ENCODE results near the gene HCN1.

HCN1 gene

DNA sequence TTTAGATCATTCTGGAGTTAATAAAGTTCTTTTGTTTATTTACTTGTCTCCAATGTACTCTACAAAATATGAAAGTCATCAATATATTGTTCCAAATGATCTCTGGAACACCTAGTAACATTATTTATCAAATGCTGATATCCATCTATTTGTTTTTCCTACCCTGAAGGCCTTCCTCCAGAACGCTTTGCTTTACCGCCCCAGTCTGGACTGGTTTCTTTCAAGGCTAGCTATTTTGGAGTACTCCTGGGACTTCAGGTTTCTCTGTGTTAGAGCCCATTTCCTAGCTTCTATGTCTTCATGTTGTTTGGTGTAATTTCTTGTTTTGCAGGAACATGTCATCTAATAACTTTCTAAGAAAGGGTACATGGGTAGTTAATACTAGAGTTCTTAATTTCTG, 9.6 kb downstream of the HCN1 start:
- no peaks in the 10 kb centered on the region for H3K79me2 ChIP-seq (ENCODE audit: control insufficient read depth, insufficient read depth, low read length, unreplicated experiment)
- H3K27me3 ChIP-seq (ENCODE audit: insufficient read depth, low read length) = no peaks in the 10 kb centered on the region
- H3K27ac ChIP-seq (ENCODE audit: low read depth, low read length) = no peak overlapping the region
- no peaks in the 10 kb centered on the region for H3K36me3 ChIP-seq (ENCODE audit: insufficient read depth, low read length)
- H3K4me1 ChIP-seq (ENCODE audit: control insufficient read depth, insufficient read depth, low read length, unreplicated experiment) = no peaks in the 10 kb centered on the region
- no peak overlapping the region for H2AFZ ChIP-seq (ENCODE audit: low read length, unreplicated experiment)
- H3K4me3 ChIP-seq (ENCODE audit: low read depth, low read length) = no peak overlapping the region

DNA sequence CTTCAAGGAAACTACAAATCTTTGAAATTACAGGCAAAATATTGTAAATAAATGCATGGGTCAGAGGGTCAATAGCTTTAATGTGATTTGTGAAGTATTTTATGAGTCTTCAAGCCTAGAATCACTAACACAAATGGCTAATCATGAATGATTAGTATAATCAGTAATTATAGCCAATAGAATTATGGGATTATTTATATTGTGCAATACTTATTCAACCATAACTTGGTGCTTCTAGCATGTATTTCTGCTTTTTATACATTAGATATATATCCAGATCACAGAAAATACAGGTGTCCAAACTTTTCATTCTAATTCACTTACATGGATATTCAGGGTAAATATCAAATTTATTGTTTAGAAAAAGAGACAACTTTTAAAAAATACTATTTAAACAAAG, 12.1 kb downstream of the HCN1 start:
- Histone ChIP-seq H3K4me3 (ENCODE audit: low read depth, low read length) (no peak overlapping the region), H3K79me2 (ENCODE audit: control insufficient read depth, insufficient read depth, low read length, unreplicated experiment) (no peaks in the 10 kb centered on the region), H3K27ac (ENCODE audit: low read depth, low read length) (no peak overlapping the region), H2AFZ (ENCODE audit: low read length, unreplicated experiment) (no peak overlapping the region), H3K27me3 (ENCODE audit: insufficient read depth, low read length) (no peaks in the 10 kb centered on the region), H3K36me3 (ENCODE audit: insufficient read depth, low read length) (no peaks in the 10 kb centered on the region), H3K4me1 (ENCODE audit: control insufficient read depth, insufficient read depth, low read length, unreplicated experiment) (no peaks in the 10 kb centered on the region)

DNA sequence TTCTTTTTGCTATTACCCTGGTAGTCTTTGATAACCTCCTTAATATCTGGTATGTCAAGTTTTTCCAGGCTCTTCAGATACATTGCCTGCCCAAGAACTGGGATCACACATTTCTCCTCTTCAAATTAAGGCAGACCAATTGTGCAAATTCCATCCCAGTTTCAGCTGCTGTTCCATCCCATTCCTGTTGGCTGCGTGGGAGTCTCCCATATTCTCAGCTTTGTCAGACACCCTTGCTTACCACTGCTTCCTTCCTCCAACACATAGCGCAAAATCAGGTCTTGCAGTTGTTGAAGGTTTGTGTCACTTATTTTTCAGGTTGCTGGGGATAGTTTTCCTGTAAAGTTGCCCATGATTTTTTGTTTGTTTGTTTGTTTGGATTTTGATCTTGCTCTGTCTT, 15.2 kb downstream of the HCN1 start:
- no peak overlapping the region for H2AFZ ChIP-seq (ENCODE audit: low read length, unreplicated experiment)
- no peak overlapping the region for H3K4me3 ChIP-seq (ENCODE audit: low read depth, low read length)
- no peaks in the 10 kb centered on the region for H3K27me3 ChIP-seq (ENCODE audit: insufficient read depth, low read length)
- H3K4me1 ChIP-seq (ENCODE audit: control insufficient read depth, insufficient read depth, low read length, unreplicated experiment) = no peaks in the 10 kb centered on the region
- H3K36me3 ChIP-seq (ENCODE audit: insufficient read depth, low read length) = no peaks in the 10 kb centered on the region
- no peak overlapping the region for H3K27ac ChIP-seq (ENCODE audit: low read depth, low read length)
- no peaks in the 10 kb centered on the region for H3K79me2 ChIP-seq (ENCODE audit: control insufficient read depth, insufficient read depth, low read length, unreplicated experiment)

DNA sequence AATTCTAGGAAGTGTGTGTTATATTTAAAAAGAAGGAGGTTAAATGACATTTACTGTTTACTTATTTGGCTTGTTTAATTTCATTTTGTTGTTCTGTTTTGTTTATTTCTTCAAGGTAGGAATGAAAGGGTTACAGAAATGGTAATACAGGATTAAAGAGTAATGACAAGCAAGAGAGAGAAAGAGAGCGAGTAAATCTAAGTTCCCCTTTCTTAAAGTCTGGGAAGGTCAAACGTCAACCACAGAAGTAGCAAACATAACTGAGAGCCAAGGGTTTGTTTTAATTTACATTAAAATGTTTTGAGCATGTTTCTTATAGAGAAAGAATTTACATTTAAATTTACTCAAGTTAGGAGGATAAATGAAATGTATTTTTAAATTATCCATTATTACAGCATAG, 18.7 kb downstream of the HCN1 start:
- Histone ChIP-seq H2AFZ (ENCODE audit: low read length, unreplicated experiment) (no peak overlapping the region), H3K36me3 (ENCODE audit: insufficient read depth, low read length) (no peaks in the 10 kb centered on the region), H3K4me3 (ENCODE audit: low read depth, low read length) (no peak overlapping the region), H3K4me1 (ENCODE audit: control insufficient read depth, insufficient read depth, low read length, unreplicated experiment) (no peaks in the 10 kb centered on the region), H3K27ac (ENCODE audit: low read depth, low read length) (no peak overlapping the region), H3K27me3 (ENCODE audit: insufficient read depth, low read length) (no peaks in the 10 kb centered on the region), H3K79me2 (ENCODE audit: control insufficient read depth, insufficient read depth, low read length, unreplicated experiment) (no peaks in the 10 kb centered on the region)

DNA sequence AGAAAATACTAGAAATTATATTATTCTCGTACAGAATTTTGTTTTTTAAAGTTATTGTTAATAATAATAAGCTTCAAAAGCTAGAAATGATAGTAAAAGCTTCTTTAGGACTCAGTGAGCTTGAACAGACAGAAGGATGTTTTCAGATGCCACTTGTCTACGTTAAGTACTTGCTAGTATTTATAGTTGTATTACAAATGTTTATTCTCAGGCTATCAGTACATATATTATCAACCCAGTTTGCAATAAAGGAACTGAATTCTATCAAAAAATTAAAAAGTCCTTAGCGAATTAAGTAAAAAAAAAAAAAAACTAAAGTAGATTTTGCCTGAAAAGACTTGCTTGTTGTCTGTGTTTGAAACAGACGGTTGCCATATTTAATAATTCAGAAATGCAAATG, 23.9 kb downstream of the HCN1 start:
- H3K79me2 ChIP-seq (ENCODE audit: control insufficient read depth, insufficient read depth, low read length, unreplicated experiment) = no peaks in the 10 kb centered on the region
- no peak overlapping the region for H3K27ac ChIP-seq (ENCODE audit: low read depth, low read length)
- H3K4me3 ChIP-seq (ENCODE audit: low read depth, low read length) = no peak overlapping the region
- H2AFZ ChIP-seq (ENCODE audit: low read length, unreplicated experiment) = no peak overlapping the region
- no peaks in the 10 kb centered on the region for H3K27me3 ChIP-seq (ENCODE audit: insufficient read depth, low read length)
- H3K36me3 ChIP-seq (ENCODE audit: insufficient read depth, low read length) = no peaks in the 10 kb centered on the region
- no peaks in the 10 kb centered on the region for H3K4me1 ChIP-seq (ENCODE audit: control insufficient read depth, insufficient read depth, low read length, unreplicated experiment)

GRCh38 chr5:45648744-45649143, 47.4 kb downstream of the HCN1 start:
- no peak overlapping the region for H2AFZ ChIP-seq (ENCODE audit: low read length, unreplicated experiment)
- H3K4me1 ChIP-seq (ENCODE audit: control insufficient read depth, insufficient read depth, low read length, unreplicated experiment) = no peaks in the 10 kb centered on the region
- H3K27me3 ChIP-seq (ENCODE audit: insufficient read depth, low read length) = no peaks in the 10 kb centered on the region
- H3K79me2 ChIP-seq (ENCODE audit: control insufficient read depth, insufficient read depth, low read length, unreplicated experiment) = no peaks in the 10 kb centered on the region
- H3K4me3 ChIP-seq (ENCODE audit: low read depth, low read length) = no peak overlapping the region
- H3K36me3 ChIP-seq (ENCODE audit: insufficient read depth, low read length) = no peaks in the 10 kb centered on the region
- H3K27ac ChIP-seq (ENCODE audit: low read depth, low read length) = no peak overlapping the region

- no peaks in the 10 kb centered on the region for H3K27me3 ChIP-seq (ENCODE audit: insufficient read depth, low read length)
- no peak overlapping the region for H3K27ac ChIP-seq (ENCODE audit: low read depth, low read length)
- H3K4me1 ChIP-seq (ENCODE audit: control insufficient read depth, insufficient read depth, low read length, unreplicated experiment) = no peaks in the 10 kb centered on the region
- no peaks in the 10 kb centered on the region for H3K36me3 ChIP-seq (ENCODE audit: insufficient read depth, low read length)
- no peaks in the 10 kb centered on the region for H3K79me2 ChIP-seq (ENCODE audit: control insufficient read depth, insufficient read depth, low read length, unreplicated experiment)
- H3K4me3 ChIP-seq (ENCODE audit: low read depth, low read length) = no peak overlapping the region
- H2AFZ ChIP-seq (ENCODE audit: low read length, unreplicated experiment) = no peak overlapping the region
Measured at GRCh38 chr5:45643056-45643455, 53.1 kb downstream of the HCN1 start.

GRCh38 chr5:45642370-45642769, 53.8 kb downstream of the HCN1 start:
- H3K79me2 ChIP-seq (ENCODE audit: control insufficient read depth, insufficient read depth, low read length, unreplicated experiment) = no peaks in the 10 kb centered on the region

DNA sequence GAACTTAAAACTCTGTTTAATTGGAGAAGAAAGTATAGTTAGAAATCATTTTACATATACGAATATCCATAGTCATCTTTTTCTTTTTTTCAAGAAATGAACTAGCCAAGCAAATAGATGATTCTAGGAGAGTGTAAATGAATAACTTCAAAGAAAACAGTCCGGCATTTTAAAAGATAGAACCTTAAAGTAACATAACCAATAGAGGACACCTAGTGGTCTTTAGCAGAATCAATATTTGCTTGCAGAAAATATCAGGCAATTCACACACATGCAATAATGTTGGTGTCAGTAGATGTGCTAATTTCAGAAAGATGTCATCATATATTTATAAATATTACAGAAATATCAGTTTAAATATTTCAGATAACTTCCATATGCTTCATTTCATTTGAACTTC, 57.1 kb downstream of the HCN1 start:
- Histone ChIP-seq H3K79me2 (ENCODE audit: control insufficient read depth, insufficient read depth, low read length, unreplicated experiment) (no peaks in the 10 kb centered on the region), H3K27ac (ENCODE audit: low read depth, low read length) (no peak overlapping the region), H3K4me3 (ENCODE audit: low read depth, low read length) (no peak overlapping the region), H2AFZ (ENCODE audit: low read length, unreplicated experiment) (no peak overlapping the region), H3K27me3 (ENCODE audit: insufficient read depth, low read length) (no peaks in the 10 kb centered on the region), H3K4me1 (ENCODE audit: control insufficient read depth, insufficient read depth, low read length, unreplicated experiment) (no peaks in the 10 kb centered on the region), H3K36me3 (ENCODE audit: insufficient read depth, low read length) (no peaks in the 10 kb centered on the region)

More at GRCh38 chr5:45642370-45642769, 53.8 kb downstream of the HCN1 start:
- Histone ChIP-seq H3K36me3 (ENCODE audit: insufficient read depth, low read length) (no peaks in the 10 kb centered on the region), H3K27me3 (ENCODE audit: insufficient read depth, low read length) (no peaks in the 10 kb centered on the region), H3K4me1 (ENCODE audit: control insufficient read depth, insufficient read depth, low read length, unreplicated experiment) (no peaks in the 10 kb centered on the region), H3K27ac (ENCODE audit: low read depth, low read length) (no peak overlapping the region), H3K4me3 (ENCODE audit: low read depth, low read length) (no peak overlapping the region), H2AFZ (ENCODE audit: low read length, unreplicated experiment) (no peak overlapping the region)

- no peak overlapping the region for H2AFZ ChIP-seq (ENCODE audit: low read length, unreplicated experiment)
- no peak overlapping the region for H3K27ac ChIP-seq (ENCODE audit: low read depth, low read length)
- H3K79me2 ChIP-seq (ENCODE audit: control insufficient read depth, insufficient read depth, low read length, unreplicated experiment) = no peaks in the 10 kb centered on the region
- H3K4me1 ChIP-seq (ENCODE audit: control insufficient read depth, insufficient read depth, low read length, unreplicated experiment) = no peaks in the 10 kb centered on the region
- no peaks in the 10 kb centered on the region for H3K27me3 ChIP-seq (ENCODE audit: insufficient read depth, low read length)
- no peaks in the 10 kb centered on the region for H3K36me3 ChIP-seq (ENCODE audit: insufficient read depth, low read length)
- no peak overlapping the region for H3K4me3 ChIP-seq (ENCODE audit: low read depth, low read length)
Measured at GRCh38 chr5:45627076-45627656, 69.0 kb downstream of the HCN1 start.

DNA sequence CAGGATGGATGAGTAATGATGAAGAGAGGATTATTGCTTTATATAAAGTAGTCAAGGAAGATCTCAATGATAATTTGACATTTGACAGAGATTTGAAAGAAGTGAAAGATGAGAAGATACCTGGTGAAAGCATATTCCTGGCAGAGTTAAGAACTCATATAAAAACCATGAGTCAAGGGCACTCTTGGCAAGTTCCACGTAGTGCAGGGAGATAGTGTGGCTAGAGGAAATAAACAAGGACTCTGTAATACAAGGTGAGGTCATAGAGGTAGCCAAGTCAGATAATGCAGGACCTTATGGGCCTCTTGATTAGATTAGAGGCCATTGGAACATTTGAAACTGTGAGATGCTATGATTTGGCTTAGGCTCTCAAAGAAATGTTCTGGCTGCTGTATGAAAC, 72.3 kb downstream of the HCN1 start:
- H2AFZ ChIP-seq (ENCODE audit: low read length, unreplicated experiment) = no peak overlapping the region
- H3K36me3 ChIP-seq (ENCODE audit: insufficient read depth, low read length) = no peaks in the 10 kb centered on the region
- no peak overlapping the region for H3K4me3 ChIP-seq (ENCODE audit: low read depth, low read length)
- H3K27ac ChIP-seq (ENCODE audit: low read depth, low read length) = no peak overlapping the region
- no peaks in the 10 kb centered on the region for H3K4me1 ChIP-seq (ENCODE audit: control insufficient read depth, insufficient read depth, low read length, unreplicated experiment)
- no peaks in the 10 kb centered on the region for H3K79me2 ChIP-seq (ENCODE audit: control insufficient read depth, insufficient read depth, low read length, unreplicated experiment)
- no peaks in the 10 kb centered on the region for H3K27me3 ChIP-seq (ENCODE audit: insufficient read depth, low read length)
